Panc1 (cell line): ENCODE results near the gene STMN1. TPM values are rescaled to one million over a fixed set of nuclear protein-coding genes. Genes with fewer than 3 reads are reported as not detected.

Source experiments
- ATAC-seq: fragments of 200-7000 bp; cut with Tn5 transposase; 2 replicates; pipeline ENCODE4 v1.9.1; 2020; ENCODE audit warnings: mild to moderate bottlenecking, moderate library complexity
- BruUV-seq: library from RNA; stranded (reverse); fragments of 400-500 nt; replicated peaks from 2 replicates; lab custom pipeline; 2021; lab: Mats Ljungman, UMichigan
- CTCF ChIA-PET: fragments of 300-600 bp; sonication (Branson Sonifier 250); formaldehyde crosslinking; loops from one replicate; lab custom pipeline; 2022; ENCODE audit warnings: antibody characterized with exemption; lab: Charles Lee
- POLR2A ChIA-PET: fragments of 300-600 bp; sonication (Branson Sonifier 250); formaldehyde crosslinking; loops from one replicate; lab custom pipeline; 2022; ENCODE audit warnings: antibody characterized with exemption; lab: Charles Lee
- DNase-seq: peaks from one replicate; pipeline ENCODE4 v3.0.0-alpha.2; 2010; ENCODE audit warnings: low read depth, low spot score
- H3K27ac ChIP-seq: 2 replicates; pipeline ENCODE4 v1.5.1; 2011; ENCODE audit warnings: mild to moderate bottlenecking, low read length, inconsistent platforms
- H3K27me3 ChIP-seq: fragments of 200-500 bp; sonication (Bioruptor generic); 2 replicates; pipeline ENCODE4 v1.6.0; 2014; ENCODE audit warnings: low read length, inconsistent platforms; ENCODE audit not compliant: control insufficient read depth, insufficient read depth
- H3K36me3 ChIP-seq: fragments of 200-500 bp; sonication (Bioruptor generic); 2 replicates; pipeline ENCODE4 v1.5.1; 2014; ENCODE audit warnings: inconsistent platforms, mild to moderate bottlenecking, low read length, moderate library complexity; ENCODE audit not compliant: control insufficient read depth, insufficient read depth
- H3K4me1 ChIP-seq: 2 replicates; pipeline ENCODE4 v1.5.1; 2011; ENCODE audit warnings: inconsistent platforms, mild to moderate bottlenecking, low read length, moderate library complexity; ENCODE audit not compliant: control insufficient read depth, insufficient read depth
- H3K4me3 ChIP-seq, 2 experiments: 2 replicates each; pipeline ENCODE4 v1.5.1; 2011 to 2012; ENCODE audit warnings: low read depth in 2 of 2, low read length in 2 of 2, mild to moderate bottlenecking in 2 of 2, inconsistent platforms in 1 of 2, moderate library complexity in 1 of 2
- H3K9me3 ChIP-seq: fragments of 200-500 bp; sonication (Bioruptor generic); 2 replicates; pipeline ENCODE4 v1.5.1; 2014; ENCODE audit warnings: low read depth, mild to moderate bottlenecking, inconsistent platforms, low read length, moderate library complexity; ENCODE audit not compliant: control insufficient read depth, insufficient read depth
- CTCF ChIP-seq: fragments of 450-650 bp; IDR thresholded peaks from 2 replicates; pipeline ENCODE4 v1.5.1; 2017; ENCODE audit warnings: mild to moderate bottlenecking
- POLR2AphosphoS5 ChIP-seq: IDR thresholded peaks from 2 replicates; pipeline ENCODE4 v1.6.1; 2012; ENCODE audit warnings: mild to moderate bottlenecking, low read depth, low read length, moderate library complexity
- REST ChIP-seq, 2 experiments: IDR thresholded peaks; 2 replicates each; pipeline ENCODE4 v1.6.1; 2011 to 2012; ENCODE audit warnings: low read depth in 2 of 2, control low read depth in 1 of 2, low read length in 1 of 2, mild to moderate bottlenecking in 1 of 2, moderate library complexity in 1 of 2; ENCODE audit not compliant: insufficient read depth in 1 of 2
- SIN3A ChIP-seq: IDR thresholded peaks from 2 replicates; pipeline ENCODE4 v1.6.1; 2012; ENCODE audit warnings: low read depth, mild to moderate bottlenecking, low read length, moderate library complexity, borderline replicate concordance; ENCODE audit not compliant: insufficient read depth
- TCF7L2 ChIP-seq: IDR thresholded peaks from 2 replicates; pipeline ENCODE4 v1.6.1; 2011; ENCODE audit warnings: mild to moderate bottlenecking, low read depth, low read length, inconsistent platforms
- in situ Hi-C: cut with HindIII; loops from 2 replicates; pipeline ENCODE4 v1.10.0; 2016; ENCODE audit warnings: low sequenced_read_pairs, low pct_unique_long_range_greater_than_20kb
- intact Hi-C: fragments of 100-400 bp; cut with micrococcal nuclease; formaldehyde crosslinking; loops from one replicate; pipeline ENCODE4 v1.10.0; 2022; ENCODE audit not compliant: unreplicated experiment
- total RNA-seq: library from RNA; stranded (reverse); gene quantifications from one replicate; pipeline ENCODE4 v1.2.1, GENCODE V29; 2021; ENCODE audit not compliant: unreplicated experiment

STMN1 gene
- total RNA-seq, 1 experiment from 2014 or later, result 316 TPM

- Histone ChIP-seq H3K27ac (no peak overlapping the region), H3K27me3 (no peaks in the 10 kb centered on the region), H3K9me3 (no peaks in the 10 kb centered on the region), H3K4me1 (no peaks in the 10 kb centered on the region), H3K4me3 (no peak overlapping the region), H3K36me3 (no peaks in the 10 kb centered on the region)
- DNase-seq, result no peak
- ChIA-PET CTCF (no interaction called here), POLR2A (no interaction called here)
- intact Hi-C loops (no loop called here), in situ Hi-C loops (no loop called here)
- ATAC-seq, result no peak
- BruUV-seq, result no TSS peak
- TF ChIP-seq POLR2AphosphoS5 (no peak), TCF7L2 (no peak), REST (IDR thresholded peaks at IDR 0.05; ENCODE audit: insufficient read depth in 1 of 2, low read depth in 2 of 2, low read length in 1 of 2) (no peak), CTCF (no peak), SIN3A (no peak)
Measured at GRCh38 chr1:25948641-25949040, 42.4 kb upstream of the STMN1 start.

- DNase-seq (no peak), ATAC-seq (no peak)
- in situ Hi-C loops (no loop called here), intact Hi-C loops (no loop called here)
- no peak overlapping the region for H3K27ac ChIP-seq
- BruUV-seq, result no TSS peak
- ChIA-PET POLR2A (no interaction called here), CTCF (no interaction called here)
- H3K27me3 ChIP-seq, result no peaks in the 10 kb centered on the region
- H3K36me3 ChIP-seq, result no peaks in the 10 kb centered on the region
- no peaks in the 10 kb centered on the region for H3K4me1 ChIP-seq
- H3K4me3 ChIP-seq, result no peak overlapping the region
- no peaks in the 10 kb centered on the region for H3K9me3 ChIP-seq
- no peak for TF ChIP-seq SIN3A
- no peak for TF ChIP-seq TCF7L2
- no peak for TF ChIP-seq POLR2AphosphoS5
- TF ChIP-seq CTCF, result no peak
- no peak for TF ChIP-seq REST (IDR thresholded peaks at IDR 0.05; ENCODE audit: insufficient read depth in 1 of 2, low read depth in 2 of 2, low read length in 1 of 2)
Measured at GRCh38 chr1:25947027-25947426, 40.8 kb upstream of the STMN1 start.
